Measurements from ENCODE around the gene IQSEC3.

The IQSEC3 gene

GRCh38 chr12:89653-90052 lies 23.1 kb downstream of the IQSEC3 start:
- peaks cover 21% of the 10 kb centered on the region for H3K4me1 Mint-ChIP-seq
- no peak overlapping the region for H3K4me3 Mint-ChIP-seq
- no peaks in the 10 kb centered on the region for H3K36me3 Mint-ChIP-seq (ENCODE audit: low read depth)
- H3K27me3 Mint-ChIP-seq (ENCODE audit: low read depth): peaks cover 7% of the 10 kb centered on the region
- TF ChIP-seq CTCF (IDR thresholded peaks at IDR 0.05; ENCODE audit: unreplicated experiment in 3 of 3): no peak
- H3K9me3 Mint-ChIP-seq: peaks cover 21% of the 10 kb centered on the region
- no peak overlapping the region for H3K27ac Mint-ChIP-seq

GRCh38 chr12:91213-91612 lies 24.6 kb downstream of the IQSEC3 start:
- H3K9me3 Mint-ChIP-seq: peaks cover 21% of the 10 kb centered on the region
- no peaks in the 10 kb centered on the region for H3K36me3 Mint-ChIP-seq (ENCODE audit: low read depth)
- no peak overlapping the region for H3K27ac Mint-ChIP-seq
- TF ChIP-seq CTCF (IDR thresholded peaks at IDR 0.05; ENCODE audit: unreplicated experiment in 3 of 3): no peak
- peaks cover 21% of the 10 kb centered on the region for H3K4me1 Mint-ChIP-seq
- peaks cover 10% of the 10 kb centered on the region for H3K27me3 Mint-ChIP-seq (ENCODE audit: low read depth)
- H3K4me3 Mint-ChIP-seq: no peak overlapping the region

GRCh38 chr12:93266-94005 lies 26.9 kb downstream of the IQSEC3 start:
- no peak for TF ChIP-seq CTCF (IDR thresholded peaks at IDR 0.05; ENCODE audit: unreplicated experiment in 3 of 3)
- Mint-ChIP-seq H3K4me1 (peaks cover 24% of the 10 kb centered on the region), H3K36me3 (ENCODE audit: low read depth) (no peaks in the 10 kb centered on the region), H3K4me3 (no peak overlapping the region), H3K27ac (no peak overlapping the region), H3K27me3 (ENCODE audit: low read depth) (peaks cover 10% of the 10 kb centered on the region), H3K9me3 (peaks cover 15% of the 10 kb centered on the region)

- Mint-ChIP-seq H3K4me1 (peaks cover 48% of the 10 kb centered on the region), H3K9me3 (peaks cover 2% of the 10 kb centered on the region), H3K27me3 (ENCODE audit: low read depth) (peaks cover 21% of the 10 kb centered on the region), H3K27ac (peak overlapping the region; percentile 16 to 75 (median 17)), H3K36me3 (ENCODE audit: low read depth) (no peaks in the 10 kb centered on the region), H3K4me3 (no peak overlapping the region)
- TF ChIP-seq CTCF (IDR thresholded peaks at IDR 0.05; ENCODE audit: unreplicated experiment in 3 of 3): no peak
These were observed 30.0 kb downstream of the IQSEC3 start for GRCh38 chr12:96543-96942.

GRCh38 chr12:98924-99352 lies 32.4 kb downstream of the IQSEC3 start:
- Mint-ChIP-seq H3K4me3 (peak overlapping the region; percentile 64 to 76 (median 69)), H3K4me1 (peaks cover 65% of the 10 kb centered on the region), H3K27me3 (ENCODE audit: low read depth) (peaks cover 38% of the 10 kb centered on the region), H3K9me3 (no peaks in the 10 kb centered on the region), H3K27ac (peak overlapping the region; percentile 86 to 94 (median 89)), H3K36me3 (ENCODE audit: low read depth) (no peaks in the 10 kb centered on the region)
- TF ChIP-seq CTCF (IDR thresholded peaks at IDR 0.05; ENCODE audit: unreplicated experiment in 3 of 3): no peak

GRCh38 chr12:99605-100004 lies 33.0 kb downstream of the IQSEC3 start:
- Mint-ChIP-seq H3K4me1 (peaks cover 68% of the 10 kb centered on the region), H3K36me3 (ENCODE audit: low read depth) (no peaks in the 10 kb centered on the region), H3K27ac (peak overlapping the region; percentile 86 to 94 (median 89)), H3K27me3 (ENCODE audit: low read depth) (peaks cover 38% of the 10 kb centered on the region), H3K4me3 (peak overlapping the region; percentile 64 to 76 (median 69)), H3K9me3 (no peaks in the 10 kb centered on the region)
- TF ChIP-seq CTCF (IDR thresholded peaks at IDR 0.05; ENCODE audit: unreplicated experiment in 3 of 3): no peak
